Measurements from ENCODE around the gene KCNQ2.

- TF ChIP-seq EP300 (IDR thresholded peaks at IDR 0.05; ENCODE audit: borderline replicate concordance) (no peak), TAF1 (IDR thresholded peaks at IDR 0.05; ENCODE audit: low read depth) (no peak), FOXM1 (IDR thresholded peaks at IDR 0.05; ENCODE audit: borderline replicate concordance, low read depth) (no peak), TEAD4 (IDR thresholded peaks at IDR 0.05) (no peak), TCF12 (IDR thresholded peaks at IDR 0.05; ENCODE audit: low read depth) (no peak), YY1 (IDR thresholded peaks at IDR 0.05; ENCODE audit: low read depth) (no peak), MAX (IDR thresholded peaks at IDR 0.05) (no peak), CREB1 (IDR thresholded peaks at IDR 0.05; ENCODE audit: low read depth) (no peak)
Observed at GRCh38 chr20:63491635-63492230, 19.3 kb upstream of the KCNQ2 start.
